Measurements from ENCODE around the gene GABBR1.

GRCh38 chr6:29528300-29528931 is 104.6 kb downstream of the GABBR1 start:
- TF ChIP-seq, protein P1, sequence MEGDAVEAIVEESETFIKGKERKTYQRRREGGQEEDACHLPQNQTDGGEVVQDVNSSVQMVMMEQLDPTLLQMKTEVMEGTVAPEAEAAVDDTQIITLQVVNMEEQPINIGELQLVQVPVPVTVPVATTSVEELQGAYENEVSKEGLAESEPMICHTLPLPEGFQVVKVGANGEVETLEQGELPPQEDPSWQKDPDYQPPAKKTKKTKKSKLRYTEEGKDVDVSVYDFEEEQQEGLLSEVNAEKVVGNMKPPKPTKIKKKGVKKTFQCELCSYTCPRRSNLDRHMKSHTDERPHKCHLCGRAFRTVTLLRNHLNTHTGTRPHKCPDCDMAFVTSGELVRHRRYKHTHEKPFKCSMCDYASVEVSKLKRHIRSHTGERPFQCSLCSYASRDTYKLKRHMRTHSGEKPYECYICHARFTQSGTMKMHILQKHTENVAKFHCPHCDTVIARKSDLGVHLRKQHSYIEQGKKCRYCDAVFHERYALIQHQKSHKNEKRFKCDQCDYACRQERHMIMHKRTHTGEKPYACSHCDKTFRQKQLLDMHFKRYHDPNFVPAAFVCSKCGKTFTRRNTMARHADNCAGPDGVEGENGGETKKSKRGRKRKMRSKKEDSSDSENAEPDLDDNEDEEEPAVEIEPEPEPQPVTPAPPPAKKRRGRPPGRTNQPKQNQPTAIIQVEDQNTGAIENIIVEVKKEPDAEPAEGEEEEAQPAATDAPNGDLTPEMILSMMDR (IDR thresholded peaks at IDR 0.05) = no peak
- TF ChIP-seq EP300 (IDR thresholded peaks at IDR 0.05) (no peak), POLR2AphosphoS5 (IDR thresholded peaks at IDR 0.05) (no peak), POLR2A (IDR thresholded peaks at IDR 0.05; ENCODE audit: low read depth) (no peak)

All from esophagus muscularis mucosa (tissue), 4 donors.